ENCODE measurements around the gene SULT1B1. TPM values are rescaled to one million over a fixed set of nuclear protein-coding genes. Genes with fewer than 3 reads are reported as not detected.

The SULT1B1 gene
- total RNA-seq, 1 experiment from 2014 or later: not detected

DNA sequence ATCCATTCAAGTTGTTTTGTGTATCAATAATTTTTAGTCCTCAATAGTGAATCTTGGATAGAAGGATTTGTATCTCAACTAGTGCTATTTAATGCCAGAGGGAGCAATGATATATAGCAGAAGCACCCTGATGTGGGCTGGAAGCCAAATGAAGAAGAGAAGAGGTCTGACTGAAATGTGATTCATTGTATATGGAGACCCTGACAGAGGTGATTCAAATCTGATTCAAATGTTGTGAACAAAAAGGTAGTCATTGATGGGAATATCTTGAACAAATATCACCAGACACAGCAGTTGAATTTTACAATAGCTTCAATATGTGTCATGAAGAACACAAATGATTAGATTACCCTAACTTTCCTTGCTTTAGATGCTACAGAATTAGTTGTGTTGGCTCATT is 27.5 kb upstream of the SULT1B1 start:
- H2BK120ac ChIP-seq (ENCODE audit: low read depth, low read length, poor library complexity, severe bottlenecking): no peak overlapping the region
- TF ChIP-seq, protein P1, sequence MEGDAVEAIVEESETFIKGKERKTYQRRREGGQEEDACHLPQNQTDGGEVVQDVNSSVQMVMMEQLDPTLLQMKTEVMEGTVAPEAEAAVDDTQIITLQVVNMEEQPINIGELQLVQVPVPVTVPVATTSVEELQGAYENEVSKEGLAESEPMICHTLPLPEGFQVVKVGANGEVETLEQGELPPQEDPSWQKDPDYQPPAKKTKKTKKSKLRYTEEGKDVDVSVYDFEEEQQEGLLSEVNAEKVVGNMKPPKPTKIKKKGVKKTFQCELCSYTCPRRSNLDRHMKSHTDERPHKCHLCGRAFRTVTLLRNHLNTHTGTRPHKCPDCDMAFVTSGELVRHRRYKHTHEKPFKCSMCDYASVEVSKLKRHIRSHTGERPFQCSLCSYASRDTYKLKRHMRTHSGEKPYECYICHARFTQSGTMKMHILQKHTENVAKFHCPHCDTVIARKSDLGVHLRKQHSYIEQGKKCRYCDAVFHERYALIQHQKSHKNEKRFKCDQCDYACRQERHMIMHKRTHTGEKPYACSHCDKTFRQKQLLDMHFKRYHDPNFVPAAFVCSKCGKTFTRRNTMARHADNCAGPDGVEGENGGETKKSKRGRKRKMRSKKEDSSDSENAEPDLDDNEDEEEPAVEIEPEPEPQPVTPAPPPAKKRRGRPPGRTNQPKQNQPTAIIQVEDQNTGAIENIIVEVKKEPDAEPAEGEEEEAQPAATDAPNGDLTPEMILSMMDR (conservative IDR thresholded peaks at IDR 0.05): no peak
- H2BK12ac ChIP-seq (ENCODE audit: insufficient read length, low read depth, low read length): no peak overlapping the region
- Mint-ChIP-seq H3K36me3 (ENCODE audit: insufficient read depth in 1 of 3, low read depth in 3 of 3) (no peaks in the 10 kb centered on the region), H3K27me3 (ENCODE audit: low read depth) (no peaks in the 10 kb centered on the region), H3K27ac (no peak overlapping the region), H3K9me3 (no peaks in the 10 kb centered on the region), H3K4me3 (no peak overlapping the region), H3K4me1 (no peaks in the 10 kb centered on the region)
- H3K4ac ChIP-seq (ENCODE audit: low read depth, low read length): no peak overlapping the region
- H4K5ac ChIP-seq (ENCODE audit: insufficient read length, low read depth, low read length): no peak overlapping the region
- H3K79me2 ChIP-seq (ENCODE audit: insufficient read depth, low read length): no peaks in the 10 kb centered on the region
- H3T11ph ChIP-seq (ENCODE audit: low read length): no peak overlapping the region
- no peak overlapping the region for H3K18ac ChIP-seq (ENCODE audit: insufficient read length, low read depth, low read length)
- no peaks in the 10 kb centered on the region for H3K4me1 ChIP-seq (ENCODE audit: insufficient read depth, low read length)
- H3K27me3 ChIP-seq (ENCODE audit: insufficient read depth, low read length): no peaks in the 10 kb centered on the region
- no peak overlapping the region for H3K9ac ChIP-seq (ENCODE audit: extremely low read depth, insufficient read length, low read length)
- no peak overlapping the region for H2BK15ac ChIP-seq (ENCODE audit: low read depth, low read length)
- no peaks in the 10 kb centered on the region for H3K79me1 ChIP-seq (ENCODE audit: insufficient read depth, low read depth, low read length, poor library complexity, severe bottlenecking)
- no peak overlapping the region for H4K8ac ChIP-seq (replicated peaks; ENCODE audit: insufficient read length, low read depth, low read length)
- H2AK5ac ChIP-seq (ENCODE audit: insufficient read length, low read length): no peak overlapping the region
- H3K23ac ChIP-seq (ENCODE audit: insufficient read length, low read depth, low read length): no peak overlapping the region
- no peak overlapping the region for H2BK20ac ChIP-seq (ENCODE audit: low read depth, low read length, poor library complexity, severe bottlenecking)
- H3K4me2 ChIP-seq (ENCODE audit: insufficient read depth, insufficient read length, low read length): no peak overlapping the region
- no peaks in the 10 kb centered on the region for H3K9me3 ChIP-seq (ENCODE audit: control insufficient read depth, low read depth, low read length)
- no peak overlapping the region for H4K91ac ChIP-seq (ENCODE audit: insufficient read length, low read depth, low read length)
- H4K20me1 ChIP-seq (ENCODE audit: control insufficient read depth, insufficient read depth, insufficient read length): no peaks in the 10 kb centered on the region
- no peak overlapping the region for H3K56ac ChIP-seq (ENCODE audit: insufficient read length, low read depth, low read length)
- H2AFZ ChIP-seq (ENCODE audit: low read length): no peak overlapping the region
- H3K23me2 ChIP-seq (ENCODE audit: insufficient read length, low read depth, low read length, poor library complexity, severe bottlenecking): no peaks in the 10 kb centered on the region
- no peak overlapping the region for H3K14ac ChIP-seq (ENCODE audit: insufficient read depth, low read length)
- DNase-seq: no peak
- no peak overlapping the region for H2BK5ac ChIP-seq (ENCODE audit: insufficient read length, low read length)
- H3K27ac ChIP-seq (ENCODE audit: insufficient read length, low read depth, low read length): no peak overlapping the region

All from H9 (cell line).